HepG2 (cell line): Measurements from ENCODE around the gene ORMDL3. TPM values are rescaled to one million over a fixed set of nuclear protein-coding genes. Genes with fewer than 3 reads are reported as not detected.

Experiments
- E2F5 ChIP-seq: sonication (generic); formaldehyde crosslinking; conservative IDR thresholded peaks from 2 replicates; pipeline ENCODE4 v1.4.0; 2020; ENCODE audit warnings: missing genetic modification reagents
- FOXC1 ChIP-seq: sonication (generic); formaldehyde crosslinking; IDR thresholded peaks from 2 replicates; pipeline ENCODE4 v1.8.0; 2022; ENCODE audit warnings: mild to moderate bottlenecking, missing genetic modification reagents, borderline replicate concordance
- ISX ChIP-seq: sonication (generic); formaldehyde crosslinking; conservative IDR thresholded peaks from 2 replicates; pipeline ENCODE4 v1.5.0; 2020; ENCODE audit warnings: missing genetic modification reagents
- JDP2 ChIP-seq: sonication (generic); formaldehyde crosslinking; IDR thresholded peaks from 2 replicates; pipeline ENCODE4 v1.8.1; 2022; ENCODE audit warnings: missing genetic modification reagents, borderline replicate concordance
- MAF1 ChIP-seq: sonication (generic); formaldehyde crosslinking; IDR thresholded peaks from 2 replicates; pipeline ENCODE4 v1.5.0; 2020; ENCODE audit warnings: missing genetic modification reagents, borderline replicate concordance
- NR2F2 ChIP-seq: IDR thresholded peaks from 2 replicates; pipeline ENCODE4 v1.6.1; 2012; ENCODE audit warnings: low read depth, inconsistent platforms, borderline replicate concordance
- NR2F6 ChIP-seq, 2 experiments: IDR thresholded peaks; 2 replicates each; pipeline ENCODE4 v1.6.1; 2016; ENCODE audit warnings: antibody characterized with exemption in 1 of 2, mild to moderate bottlenecking in 1 of 2
- POLR2A ChIP-seq, 2 experiments: IDR thresholded peaks; 2 replicates each; pipeline ENCODE4 v1.6.1; 2011; ENCODE audit warnings: low read depth in 2 of 2, low read length in 2 of 2, mild to moderate bottlenecking in 1 of 2, moderate library complexity in 1 of 2; ENCODE audit not compliant: insufficient read depth in 1 of 2
- PRDM10 ChIP-seq: sonication (generic); formaldehyde crosslinking; IDR thresholded peaks from 2 replicates; pipeline ENCODE4 v1.4.0; 2020; ENCODE audit warnings: low read depth, missing genetic modification reagents
- RBM39 ChIP-seq: fragments of 200-400 bp; formaldehyde crosslinking; IDR thresholded peaks from one replicate; pipeline ENCODE4 v1.6.1; 2018; ENCODE audit warnings: antibody characterized with exemption, mild to moderate bottlenecking, low read depth, low read length; ENCODE audit not compliant: poor library complexity, severe bottlenecking
- RFX1 ChIP-seq: fragments of 450-650 bp; IDR thresholded peaks from 2 replicates; pipeline ENCODE4 v1.6.1; 2017
- SKIL ChIP-seq: sonication (generic); formaldehyde crosslinking; IDR thresholded peaks from 2 replicates; pipeline ENCODE4 v1.8.0; 2022; ENCODE audit warnings: missing genetic modification reagents, mild to moderate bottlenecking, moderate library complexity, borderline replicate concordance
- SRSF1 ChIP-seq: fragments of 200-400 bp; formaldehyde crosslinking; optimal IDR thresholded peaks from 2 replicates; pipeline ENCODE3; 2017; ENCODE audit warnings: mild to moderate bottlenecking, low read depth, low read length, moderate library complexity
- STAG1 ChIP-seq: sonication (generic); formaldehyde crosslinking; IDR thresholded peaks from 2 replicates; pipeline ENCODE4 v1.4.0; 2020; ENCODE audit warnings: missing genetic modification reagents
- TBP ChIP-seq: sonication (generic); formaldehyde crosslinking; IDR thresholded peaks from 2 replicates; pipeline ENCODE4 v1.5.0; 2020; ENCODE audit warnings: missing genetic modification reagents
- ZBTB2 ChIP-seq: sonication (generic); formaldehyde crosslinking; IDR thresholded peaks from 2 replicates; pipeline ENCODE4 v1.8.0; 2022; ENCODE audit warnings: low read depth, missing genetic modification reagents
- ZNF33A ChIP-seq: sonication (generic); formaldehyde crosslinking; IDR thresholded peaks from 2 replicates; pipeline ENCODE4 v1.5.1; 2020; ENCODE audit warnings: missing genetic modification reagents, mild to moderate bottlenecking, moderate library complexity, borderline replicate concordance
- polyA plus RNA-seq, 8 experiments: library from polyadenylated mRNA; depleted of rRNA in 3 of 8; stranded (reverse) in 7 of 8; unstranded in 1 of 8; fragments of >200 nt; fragmentation: Illumina TruSeq in 4 of 8; extraction: Trizol in 4 of 8; gene quantifications; 2 replicates each; pipeline versions ENCODE4 v1.2.1 to v1.2.3, GENCODE V29; 2011 to 2016; ENCODE audit warnings: low read depth in 4 of 8, missing spikeins in 1 of 8, mixed read lengths in 1 of 8; ENCODE audit not compliant: insufficient read depth in 1 of 8
- total RNA-seq, 5 experiments: library from RNA; depleted of rRNA; stranded (reverse); fragments of >200 nt; fragmentation: Illumina TruSeq; extraction: Trizol; gene quantifications; 2 replicates each; pipeline ENCODE4 v1.2.3, GENCODE V29; 2016; ENCODE audit warnings: low read depth in 1 of 5
- TF ChIP-seq, protein P1 (sequence below): sonication (generic); formaldehyde crosslinking; IDR thresholded peaks from 2 replicates; pipeline ENCODE4 v1.8.0; 2022; ENCODE audit warnings: missing genetic modification reagents, mild to moderate bottlenecking, borderline replicate concordance
- TF ChIP-seq, protein P2 (sequence below): sonication (generic); formaldehyde crosslinking; IDR thresholded peaks from 2 replicates; pipeline ENCODE4 v1.4.0; 2020; ENCODE audit warnings: mild to moderate bottlenecking, missing genetic modification reagents

The ORMDL3 gene
- total and polyA plus RNA-seq, 2 of the 13 experiments (the other 11 are each of a cell fraction or from before 2014, with no cell fraction given): 181 to 384 TPM

DNA sequence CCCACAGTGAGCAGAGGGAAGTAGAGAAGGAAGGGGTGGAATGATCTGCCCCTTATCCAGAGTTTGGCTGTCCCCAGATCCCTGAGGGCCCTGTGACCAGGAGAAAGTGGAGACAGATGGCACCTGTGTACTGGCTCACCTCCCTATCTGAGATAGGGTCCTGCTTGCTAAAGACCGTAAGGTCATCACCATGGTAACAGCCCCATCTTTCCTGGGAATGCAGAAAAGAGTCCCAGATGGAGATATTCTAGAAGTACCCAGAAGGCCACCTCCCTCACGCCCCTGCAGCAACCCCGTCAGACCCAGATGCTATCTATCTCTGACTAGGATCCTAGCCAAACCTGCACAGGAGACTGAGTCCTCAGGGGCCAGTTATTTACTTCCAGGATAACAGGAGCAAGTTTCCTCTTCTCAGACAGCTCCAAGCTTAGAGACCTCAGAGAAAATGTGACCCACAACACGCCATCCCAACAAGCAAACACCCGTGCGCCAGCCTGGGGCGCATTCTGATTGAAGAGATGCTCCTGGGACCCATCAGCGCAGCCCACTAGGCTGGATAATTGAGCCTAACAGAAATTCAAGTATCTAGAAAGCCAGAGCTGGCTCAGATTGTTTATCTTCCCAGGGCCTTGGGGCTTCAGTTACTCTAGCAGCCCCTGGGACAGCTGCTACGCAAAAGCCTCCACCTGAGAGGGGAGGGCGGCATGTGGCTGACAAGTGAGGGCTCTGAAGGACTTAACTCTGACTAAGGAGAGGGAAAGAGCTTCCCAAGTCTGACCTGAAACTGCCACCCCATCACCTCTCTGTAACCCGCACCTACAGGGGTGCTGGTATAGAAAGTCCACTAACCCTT is 1.9 kb downstream of the ORMDL3 start (continued):
- TF ChIP-seq SKIL (CRISPR knock-in tag) (no peak), RFX1 (peak; percentile 47), STAG1 (CRISPR knock-in tag) (no peak), MAF1 (no peak), SRSF1 (no peak), JDP2 (CRISPR knock-in tag) (no peak), POLR2A (IDR thresholded peaks at IDR 0.05; ENCODE audit: insufficient read depth in 1 of 2, low read depth in 2 of 2, low read length in 2 of 2) (0 out of 4 replicates have a peak, but pooled peaks of 1 of the 2 experiments have one; percentile 22), PRDM10 (CRISPR knock-in tag) (no peak), ISX (CRISPR knock-in tag) (no peak), ZBTB2 (CRISPR knock-in tag) (no peak), NR2F6 (IDR thresholded peaks at IDR 0.05) (0 out of 2 replicates have a peak, but pooled peaks have one; percentile 23), NR2F6 (CRISPR knock-in tag; IDR thresholded peaks at IDR 0.05) (no peak), NR2F2 (no peak), ZNF33A (no peak), RBM39 (no peak), E2F5 (CRISPR knock-in tag) (no peak), TBP (CRISPR knock-in tag) (no peak), FOXC1 (CRISPR knock-in tag) (no peak)
- TF ChIP-seq, protein P1, sequence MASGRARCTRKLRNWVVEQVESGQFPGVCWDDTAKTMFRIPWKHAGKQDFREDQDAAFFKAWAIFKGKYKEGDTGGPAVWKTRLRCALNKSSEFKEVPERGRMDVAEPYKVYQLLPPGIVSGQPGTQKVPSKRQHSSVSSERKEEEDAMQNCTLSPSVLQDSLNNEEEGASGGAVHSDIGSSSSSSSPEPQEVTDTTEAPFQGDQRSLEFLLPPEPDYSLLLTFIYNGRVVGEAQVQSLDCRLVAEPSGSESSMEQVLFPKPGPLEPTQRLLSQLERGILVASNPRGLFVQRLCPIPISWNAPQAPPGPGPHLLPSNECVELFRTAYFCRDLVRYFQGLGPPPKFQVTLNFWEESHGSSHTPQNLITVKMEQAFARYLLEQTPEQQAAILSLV (CRISPR knock-in tag): no peak
- TF ChIP-seq, protein P2, sequence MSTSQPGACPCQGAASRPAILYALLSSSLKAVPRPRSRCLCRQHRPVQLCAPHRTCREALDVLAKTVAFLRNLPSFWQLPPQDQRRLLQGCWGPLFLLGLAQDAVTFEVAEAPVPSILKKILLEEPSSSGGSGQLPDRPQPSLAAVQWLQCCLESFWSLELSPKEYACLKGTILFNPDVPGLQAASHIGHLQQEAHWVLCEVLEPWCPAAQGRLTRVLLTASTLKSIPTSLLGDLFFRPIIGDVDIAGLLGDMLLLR (CRISPR knock-in tag): 0 out of 2 replicates have a peak, but pooled peaks have one; percentile 17
